Sigmoid colon (tissue), 7 donors: ENCODE data around the gene STUB1. TPM values are rescaled to one million over a fixed set of nuclear protein-coding genes. Genes with fewer than 3 reads are reported as not detected.
A peak's percentile ranks its signal among the peaks of the same experiment; 100 is the strongest.

Experiments used
- DNase-seq: peaks from one replicate; pipeline ENCODE4 v3.0.0-alpha.2; 2019
- H3K27ac ChIP-seq, 4 donors: fragments of 200-600 bp; sonication (generic); one replicate each; pipeline ENCODE4 v1.5.1; 2016 to 2019; ENCODE audit warnings: mild to moderate bottlenecking in 1 of 4
- H3K27me3 ChIP-seq, 3 donors: fragments of 200-600 bp; sonication (generic); one replicate each; pipeline ENCODE4 v1.5.1; 2019; ENCODE audit warnings: mild to moderate bottlenecking in 1 of 3
- H3K36me3 ChIP-seq, 4 donors: fragments of 200-600 bp; sonication (generic); one replicate each; pipeline ENCODE4 v1.5.1; 2016 to 2019
- H3K4me1 ChIP-seq, 4 donors: fragments of 200-600 bp; sonication (generic); one replicate each; pipeline ENCODE4 v1.5.1; 2017 to 2019
- H3K4me3 ChIP-seq, 4 donors: fragments of 200-600 bp; sonication (generic); one replicate each; pipeline ENCODE4 v1.5.1; 2017 to 2019; ENCODE audit warnings: mild to moderate bottlenecking in 2 of 4, moderate library complexity in 1 of 4
- H3K9me3 ChIP-seq, 4 donors: fragments of 200-600 bp in 3 of 4; sonication (generic) in 3 of 4; one replicate each; pipeline versions ENCODE4 v1.5.1 to v1.6.1; 2013 to 2019
- CTCF ChIP-seq, 4 experiments: fragments of 450-650 bp in 3 of 4; fragments of 200-600 bp in 1 of 4; IDR thresholded peaks; one replicate each; pipeline ENCODE4 v1.5.1; 2016 to 2019; ENCODE audit warnings: antibody characterized with exemption in 4 of 4, mild to moderate bottlenecking in 3 of 4, moderate library complexity in 2 of 4
- EP300 ChIP-seq, 4 donors: sonication (generic); formaldehyde crosslinking; IDR thresholded peaks; one replicate each; pipeline ENCODE4 v1.6.1; 2017; ENCODE audit warnings: antibody characterized with exemption in 4 of 4
- POLR2A ChIP-seq, 2 donors: fragments of 450-650 bp; IDR thresholded peaks; one replicate each; pipeline ENCODE4 v1.6.1; 2016; ENCODE audit warnings: antibody characterized with exemption in 2 of 2, mild to moderate bottlenecking in 2 of 2, moderate library complexity in 2 of 2
- POLR2AphosphoS5 ChIP-seq, 4 donors: sonication (generic); formaldehyde crosslinking; IDR thresholded peaks; one replicate each; pipeline ENCODE4 v1.6.1; 2017; ENCODE audit warnings: antibody characterized with exemption in 4 of 4
- WGBS, 2 donors: extraction: QIAGEN DNeasy Blood & Tissue Kit; methylation state at CpG; one replicate each; pipeline ENCODE4 v1.1.7; 2013; 5-methylcytosine and 5-hydroxymethylcytosine counted together
- intact Hi-C: fragments of 100-400 bp; cut with DNase I; formaldehyde crosslinking; loops from one replicate; pipeline ENCODE4 v1.15.1; 2023
- polyA plus RNA-seq, 3 donors: library from polyadenylated mRNA; stranded (reverse); fragments of 200-250 nt; gene quantifications; one replicate each; pipeline ENCODE4 v1.2.3, GENCODE V29; 2013
- total RNA-seq, 4 donors: library from RNA; depleted of rRNA; stranded (reverse); fragments of >200 nt; gene quantifications; one replicate each; pipeline ENCODE4 v1.1.0, GENCODE V29; 2016
- donor health status: healthy with polysubstance abuse.
- donor health status: Bipolar disorder and iron deficiency.
- donor health status: healthy.

STUB1 gene
- total and polyA plus RNA-seq, 7 donors = 104 to 183 (median 136) TPM

GRCh38 chr16:680625-680945, 375 bp downstream of the STUB1 start:
- no peaks in the 10 kb centered on the region for H3K27me3 ChIP-seq
- intact Hi-C loops = loop anchor here (1.0 to 10.0 kb wide), 2 partner anchors 91 to 1094 kb away; partner anchors contain the start of genes EME2, MRPS34 and NME3
- TF ChIP-seq POLR2AphosphoS5 (IDR thresholded peaks at IDR 0.05) = no peak
- no peak for TF ChIP-seq CTCF (IDR thresholded peaks at IDR 0.05)
- TF ChIP-seq POLR2A (IDR thresholded peaks at IDR 0.05) = no peak
- TF ChIP-seq EP300 (IDR thresholded peaks at IDR 0.05) = no peak
- DNase-seq = no peak
- H3K27ac ChIP-seq = peak overlapping the region; percentile 94 to 99 (median 96)
- 0 to 1% methylated on average over 38 of the region's 38 CpGs for WGBS, 2 donors
- peak overlapping the region; percentile 72 to 95 (median 86) for H3K4me3 ChIP-seq
- H3K4me1 ChIP-seq = peaks cover 0 to 66% (median 57%) of the 10 kb centered on the region in 4 donors
- no peaks in the 10 kb centered on the region for H3K9me3 ChIP-seq
- H3K36me3 ChIP-seq = peaks cover 14 to 22% (median 17%) of the 10 kb centered on the region in 4 donors

- Histone ChIP-seq H3K4me3 (peak overlapping the region; percentile 72 to 95 (median 86)), H3K27me3 (no peaks in the 10 kb centered on the region), H3K4me1 (peaks cover 0 to 66% (median 59%) of the 10 kb centered on the region in 4 donors), H3K36me3 (peaks cover 14 to 23% (median 17%) of the 10 kb centered on the region in 4 donors), H3K27ac (peak overlapping the region; percentile 94 to 99 (median 96)), H3K9me3 (no peaks in the 10 kb centered on the region)
- no peak for DNase-seq
- WGBS, 2 donors = 42 to 50% methylated on average over 44 of the region's 44 CpGs
- TF ChIP-seq EP300 (IDR thresholded peaks at IDR 0.05) = no peak
- TF ChIP-seq POLR2AphosphoS5 (IDR thresholded peaks at IDR 0.05) = no peak
- no peak for TF ChIP-seq CTCF (IDR thresholded peaks at IDR 0.05)
- no peak for TF ChIP-seq POLR2A (IDR thresholded peaks at IDR 0.05)
- intact Hi-C loops = loop anchor here (1.0 to 10.0 kb wide), 2 partner anchors 92 to 1094 kb away; partner anchors contain the start of genes EME2, MRPS34 and NME3
Observed at GRCh38 chr16:680967-681745, 946 bp downstream of the STUB1 start.

- Histone ChIP-seq H3K36me3 (peaks cover 14 to 31% (median 19%) of the 10 kb centered on the region in 4 donors), H3K27me3 (no peaks in the 10 kb centered on the region), H3K4me1 (peaks cover 0 to 64% (median 61%) of the 10 kb centered on the region in 4 donors), H3K9me3 (no peaks in the 10 kb centered on the region), H3K27ac (peak overlapping the region in 1 of 4 donors; percentile 99), H3K4me3 (peak overlapping the region in 2 of 4 donors; percentile 93 to 95)
- intact Hi-C loops = loop anchor here (10.0 kb wide), 1 partner anchor 1093 kb away; the partner anchor contains the start of genes EME2, MRPS34 and NME3
- no peak for DNase-seq
- no peak for TF ChIP-seq POLR2A (IDR thresholded peaks at IDR 0.05)
- TF ChIP-seq POLR2AphosphoS5 (IDR thresholded peaks at IDR 0.05) = no peak
- TF ChIP-seq CTCF (IDR thresholded peaks at IDR 0.05) = no peak
- TF ChIP-seq EP300 (IDR thresholded peaks at IDR 0.05) = no peak
- WGBS, 2 donors = 77 to 83% methylated on average over 28 of the region's 28 CpGs
Observed at GRCh38 chr16:681746-682427, 1.7 kb downstream of the STUB1 start.

GRCh38 chr16:682493-683395, 2.5 kb downstream of the STUB1 start:
- H3K9me3 ChIP-seq = no peaks in the 10 kb centered on the region
- H3K4me1 ChIP-seq = peaks cover 0 to 64% (median 61%) of the 10 kb centered on the region in 4 donors
- intact Hi-C loops = loop anchor here (10.0 kb wide), 1 partner anchor 1092 kb away; the partner anchor contains the start of genes EME2, MRPS34 and NME3
- WGBS, 2 donors = 68 to 87% methylated on average over 36 of the region's 36 CpGs
- TF ChIP-seq CTCF (IDR thresholded peaks at IDR 0.05) (peak in 1 of 4 experiments; percentile 5), POLR2A (IDR thresholded peaks at IDR 0.05) (no peak)
- H3K27ac ChIP-seq = no peak overlapping the region
- DNase-seq = peak; percentile 74
- H3K4me3 ChIP-seq = peak overlapping the region in 2 of 4 donors; percentile 82 to 83
- peaks cover 14 to 39% (median 21%) of the 10 kb centered on the region in 4 donors for H3K36me3 ChIP-seq
- no peaks in the 10 kb centered on the region for H3K27me3 ChIP-seq
